Neuronal stem cell (in vitro differentiated cells): Measurements from ENCODE around the gene ABHD2.

ENCODE experiments used
- DNase-seq: peaks from one replicate; pipeline ENCODE4 v3.0.0-alpha.2; 2013; ENCODE audit warnings: low spot score
- H2AFZ ChIP-seq: one replicate; pipeline ENCODE4 v1.6.1; 2013; ENCODE audit warnings: mild to moderate bottlenecking, low read length, inconsistent platforms
- H2AK5ac ChIP-seq: 2 replicates; pipeline ENCODE4 v1.6.1; 2013; ENCODE audit warnings: low read depth, mild to moderate bottlenecking, inconsistent platforms, low read length, moderate library complexity, mixed read lengths
- H2BK120ac ChIP-seq: 2 replicates; pipeline ENCODE4 v1.6.1; 2013; ENCODE audit warnings: low read depth, mild to moderate bottlenecking, inconsistent platforms, low read length, moderate library complexity, mixed read lengths
- H2BK12ac ChIP-seq: one replicate; pipeline ENCODE4 v1.6.1; 2013; ENCODE audit warnings: low read length, inconsistent platforms
- H2BK15ac ChIP-seq: 2 replicates; pipeline ENCODE4 v1.6.1; 2013; ENCODE audit warnings: mild to moderate bottlenecking, low read length, inconsistent platforms, mixed read lengths
- H2BK5ac ChIP-seq: one replicate; pipeline ENCODE4 v1.6.1; 2013; ENCODE audit warnings: inconsistent platforms, mild to moderate bottlenecking, low read length, moderate library complexity
- H3K14ac ChIP-seq: one replicate; pipeline ENCODE4 v1.6.1; 2013; ENCODE audit warnings: low read length, inconsistent platforms
- H3K18ac ChIP-seq: 2 replicates; pipeline ENCODE4 v1.6.1; 2013; ENCODE audit warnings: low read length, inconsistent platforms
- H3K23ac ChIP-seq: 2 replicates; pipeline ENCODE4 v1.6.1; 2013; ENCODE audit warnings: low read depth, mild to moderate bottlenecking, mixed read lengths, low read length, inconsistent platforms; ENCODE audit not compliant: poor library complexity
- H3K27ac ChIP-seq: replicated peaks from 3 replicates; pipeline ENCODE4 v1.5.1; 2013; ENCODE audit warnings: low read length, inconsistent platforms
- H3K27me3 ChIP-seq, 3 experiments: 2 replicates each; pipeline ENCODE4 v1.6.1; 2013; ENCODE audit warnings: low read length in 3 of 3, mild to moderate bottlenecking in 2 of 3, inconsistent platforms in 1 of 3, low read depth in 1 of 3, mixed read lengths in 1 of 3, moderate library complexity in 1 of 3; ENCODE audit not compliant: control insufficient read depth in 3 of 3, insufficient read depth in 3 of 3
- H3K36me3 ChIP-seq, 2 donors: replicated peaks in 1 of 2; 2 replicates each; pipeline ENCODE4 v1.6.1; 2013; ENCODE audit warnings: low read length in 2 of 2; ENCODE audit not compliant: control insufficient read depth in 2 of 2, insufficient read depth in 2 of 2
- H3K4ac ChIP-seq: 2 replicates; pipeline ENCODE4 v1.6.1; 2013; ENCODE audit warnings: inconsistent platforms, mild to moderate bottlenecking, low read length, moderate library complexity
- H3K4me1 ChIP-seq, 2 donors: 1 replicate in 1 of 2; 2 replicates in 1 of 2; pipeline ENCODE4 v1.6.1; 2013; ENCODE audit warnings: low read length in 2 of 2, low read depth in 1 of 2; ENCODE audit not compliant: control insufficient read depth in 2 of 2, insufficient read depth in 1 of 2
- H3K4me2 ChIP-seq: one replicate; pipeline ENCODE4 v1.6.1; 2013; ENCODE audit warnings: mild to moderate bottlenecking, low read length, inconsistent platforms; ENCODE audit not compliant: insufficient read depth, poor library complexity, severe bottlenecking
- H3K4me3 ChIP-seq, 2 donors: 2 replicates each; pipeline ENCODE4 v1.5.1; 2013; ENCODE audit warnings: low read length in 2 of 2, mild to moderate bottlenecking in 2 of 2, inconsistent platforms in 1 of 2, moderate library complexity in 1 of 2
- H3K79me1 ChIP-seq: one replicate; pipeline ENCODE4 v1.6.1; 2013; ENCODE audit warnings: low read depth, mild to moderate bottlenecking, inconsistent platforms, low read length, moderate library complexity
- H3K9ac ChIP-seq: one replicate; pipeline ENCODE4 v1.6.1; 2013; ENCODE audit warnings: mild to moderate bottlenecking, low read depth, low read length, inconsistent platforms; ENCODE audit not compliant: poor library complexity
- H3K9me3 ChIP-seq, 2 donors: replicated peaks in 1 of 2; 2 replicates each; pipeline versions ENCODE3 to v1.6.1; 2013; ENCODE audit warnings: low read length in 2 of 2, mild to moderate bottlenecking in 2 of 2, inconsistent platforms in 1 of 2, low read depth in 1 of 2, mixed read lengths in 1 of 2, moderate library complexity in 1 of 2; ENCODE audit not compliant: control insufficient read depth in 2 of 2, insufficient read depth in 1 of 2
- H4K8ac ChIP-seq: one replicate; pipeline ENCODE4 v1.6.1; 2013; ENCODE audit warnings: low read depth, mild to moderate bottlenecking, inconsistent platforms, low read length, moderate library complexity
- H4K91ac ChIP-seq: one replicate; pipeline ENCODE4 v1.6.1; 2013; ENCODE audit warnings: low read length, low read depth, mild to moderate bottlenecking, inconsistent platforms; ENCODE audit not compliant: poor library complexity
- WGBS, 2 donors: extraction: QIAGEN DNeasy Blood & Tissue Kit; methylation state at CpG; one replicate each; pipeline ENCODE4 v1.1.7; 2013; ENCODE audit warnings: missing lambda C conversion rate in 2 of 2, mixed read lengths in 1 of 2; ENCODE audit not compliant: insufficient read length in 2 of 2, insufficient replicate concordance in 1 of 2; ENCODE audit errors: extremely low coverage in 2 of 2; 5-methylcytosine and 5-hydroxymethylcytosine counted together

ABHD2 gene

GRCh38 chr15:89226359-89227221, 138.3 kb downstream of the ABHD2 start:
- DNase-seq, result no peak

GRCh38 chr15:89227425-89227824, 139.2 kb downstream of the ABHD2 start:
- DNase-seq, result no peak
- Histone ChIP-seq H3K27me3 (peaks cover 0 to 5% (median 0%) of the 10 kb centered on the region in 3 experiments), H3K27ac (no peak overlapping the region), H3K23ac (no peak overlapping the region), H3K36me3 (no peaks in the 10 kb centered on the region), H2BK15ac (no peak overlapping the region), H4K8ac (no peak overlapping the region), H2BK120ac (no peak overlapping the region), H3K4ac (no peak overlapping the region), H2AFZ (peak overlapping the region; percentile 51), H2BK5ac (no peak overlapping the region), H2BK12ac (no peak overlapping the region), H3K9ac (no peak overlapping the region), H3K4me2 (no peak overlapping the region), H3K4me1 (peaks cover 3 to 5% of the 10 kb centered on the region in 2 donors), H3K4me3 (no peak overlapping the region), H3K18ac (no peak overlapping the region), H3K9me3 (no peaks in the 10 kb centered on the region), H3K79me1 (no peaks in the 10 kb centered on the region), H4K91ac (no peak overlapping the region), H3K14ac (no peak overlapping the region), H2AK5ac (no peak overlapping the region)
- WGBS, 2 donors, result 100% methylated on average over 1 of the region's 7 CpGs; no CpG with 5 or more reads in 1 of the 2 donors

More at GRCh38 chr15:89226359-89227221, 138.3 kb downstream of the ABHD2 start:
- Histone ChIP-seq H4K91ac (no peak overlapping the region), H3K27ac (no peak overlapping the region), H3K14ac (no peak overlapping the region), H2BK120ac (no peak overlapping the region), H2AK5ac (no peak overlapping the region), H2BK5ac (no peak overlapping the region), H3K4ac (no peak overlapping the region), H3K27me3 (peaks cover 0 to 5% (median 0%) of the 10 kb centered on the region in 3 experiments), H3K4me3 (no peak overlapping the region), H3K79me1 (no peaks in the 10 kb centered on the region), H3K36me3 (no peaks in the 10 kb centered on the region), H2BK15ac (no peak overlapping the region), H3K9ac (no peak overlapping the region), H3K18ac (no peak overlapping the region), H3K9me3 (no peaks in the 10 kb centered on the region), H2BK12ac (peak overlapping the region; percentile 33), H3K4me1 (peaks cover 5 to 10% of the 10 kb centered on the region in 2 donors), H3K23ac (peak overlapping the region; percentile 8), H4K8ac (no peak overlapping the region), H3K4me2 (no peak overlapping the region), H2AFZ (peak overlapping the region; percentile 51)
- no CpG with 5 or more reads among the region's 14 CpGs for WGBS, 2 donors

GRCh38 chr15:89230277-89230676, 142.0 kb downstream of the ABHD2 start:
- Histone ChIP-seq H2BK12ac (no peak overlapping the region), H4K91ac (no peak overlapping the region), H3K18ac (no peak overlapping the region), H3K79me1 (no peaks in the 10 kb centered on the region), H2BK5ac (no peak overlapping the region), H3K4ac (no peak overlapping the region), H2AFZ (no peak overlapping the region), H3K9me3 (no peaks in the 10 kb centered on the region), H3K4me2 (no peak overlapping the region), H3K36me3 (no peaks in the 10 kb centered on the region), H3K27me3 (peaks cover 0 to 5% (median 0%) of the 10 kb centered on the region in 3 experiments), H4K8ac (no peak overlapping the region), H2BK120ac (no peak overlapping the region), H3K4me3 (no peak overlapping the region), H2AK5ac (no peak overlapping the region), H3K4me1 (peaks cover 3 to 5% of the 10 kb centered on the region in 2 donors), H3K9ac (no peak overlapping the region), H3K14ac (no peak overlapping the region), H3K23ac (no peak overlapping the region), H2BK15ac (no peak overlapping the region), H3K27ac (no peak overlapping the region)
- WGBS, 2 donors, result no CpG with 5 or more reads among the region's 5 CpGs
- no peak for DNase-seq

- peaks cover 3 to 5% of the 10 kb centered on the region in 2 donors for H3K4me1 ChIP-seq
- H3K27ac ChIP-seq, result no peak overlapping the region
- peaks cover 0 to 5% (median 0%) of the 10 kb centered on the region in 3 experiments for H3K27me3 ChIP-seq
- no peak for DNase-seq
- H3K79me1 ChIP-seq, result no peaks in the 10 kb centered on the region
- no peak overlapping the region for H3K4me3 ChIP-seq
- H4K91ac ChIP-seq, result no peak overlapping the region
- H2AFZ ChIP-seq, result no peak overlapping the region
- no peak overlapping the region for H3K18ac ChIP-seq
- no peak overlapping the region for H2BK5ac ChIP-seq
- no peak overlapping the region for H3K23ac ChIP-seq
- H2BK15ac ChIP-seq, result no peak overlapping the region
- H4K8ac ChIP-seq, result no peak overlapping the region
- no peak overlapping the region for H3K14ac ChIP-seq
- no peak overlapping the region for H2BK12ac ChIP-seq
- no peak overlapping the region for H3K4me2 ChIP-seq
- no peaks in the 10 kb centered on the region for H3K36me3 ChIP-seq
- no peak overlapping the region for H3K4ac ChIP-seq
- H3K9ac ChIP-seq, result no peak overlapping the region
- H3K9me3 ChIP-seq, result no peaks in the 10 kb centered on the region
- H2BK120ac ChIP-seq, result no peak overlapping the region
- H2AK5ac ChIP-seq, result no peak overlapping the region
Observed at GRCh38 chr15:89231832-89232231, 143.6 kb downstream of the ABHD2 start.
